GM12892 (cell line): ENCODE results near the gene RYK.

ENCODE experiments used
- POLR2A ChIP-seq: IDR thresholded peaks from 2 replicates; pipeline ENCODE4 v1.6.1; 2011; ENCODE audit warnings: low read depth, low read length, control low read depth
- POLR2AphosphoS5 ChIP-seq: IDR thresholded peaks from 2 replicates; pipeline ENCODE4 v1.6.1; 2011; ENCODE audit warnings: low read depth, low read length, control low read depth

DNA sequence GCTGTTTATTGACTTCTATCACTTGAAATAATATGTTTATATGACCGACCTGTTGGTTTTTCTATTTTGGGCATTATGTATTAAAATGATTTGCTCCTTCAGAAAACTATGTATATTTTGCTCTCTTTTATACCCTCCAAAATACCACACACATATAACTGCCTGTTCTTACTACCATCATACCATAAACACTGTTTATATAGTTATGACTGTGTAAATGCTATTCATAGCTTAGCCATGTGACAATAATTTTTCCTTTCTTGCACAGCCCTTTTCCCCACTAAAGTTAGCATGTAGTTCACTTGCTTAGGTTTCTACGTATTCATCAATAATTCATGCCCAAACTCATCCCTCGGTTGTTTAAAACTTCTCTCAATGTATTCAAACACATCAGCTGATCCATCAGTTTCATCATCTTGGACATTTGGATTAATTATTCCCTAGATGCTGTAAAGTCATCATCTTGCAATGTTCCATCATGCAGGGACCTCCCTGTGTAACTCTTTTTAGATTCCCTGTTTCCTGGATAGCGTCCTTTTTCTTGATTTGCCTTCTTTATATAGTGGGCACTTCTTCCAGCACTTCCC is 8.2 kb upstream of the RYK start:
- TF ChIP-seq POLR2A: no peak
- no peak for TF ChIP-seq POLR2AphosphoS5
